Osteocyte (in vitro differentiated cells): ENCODE data around the gene REL. TPM values are rescaled to one million over a fixed set of nuclear protein-coding genes. Genes with fewer than 3 reads are reported as not detected.

ENCODE experiments used
- DNase-seq: peaks from one replicate; pipeline ENCODE4 v3.0.0; 2021; ENCODE audit warnings: mixed read lengths; ENCODE audit not compliant: unreplicated experiment; ENCODE audit errors: extremely low spot score
- H3K27ac Mint-ChIP-seq: one replicate; pipeline ENCODE4 v1.8.0; 2021; ENCODE audit warnings: mild to moderate bottlenecking, mixed read lengths; ENCODE audit not compliant: unreplicated experiment
- H3K27me3 Mint-ChIP-seq: one replicate; pipeline ENCODE4 v1.8.0; 2021; ENCODE audit warnings: mixed read lengths; ENCODE audit not compliant: unreplicated experiment
- H3K36me3 Mint-ChIP-seq: one replicate; pipeline ENCODE4 v1.8.0; 2021; ENCODE audit warnings: mixed read lengths; ENCODE audit not compliant: unreplicated experiment
- H3K4me1 Mint-ChIP-seq: one replicate; pipeline ENCODE4 v1.8.0; 2021; ENCODE audit warnings: mixed read lengths; ENCODE audit not compliant: unreplicated experiment
- H3K4me3 Mint-ChIP-seq: one replicate; pipeline ENCODE4 v1.8.0; 2021; ENCODE audit warnings: mild to moderate bottlenecking, moderate library complexity, mixed read lengths; ENCODE audit not compliant: unreplicated experiment
- H3K9me3 Mint-ChIP-seq: one replicate; pipeline ENCODE4 v1.8.0; 2021; ENCODE audit warnings: mixed read lengths; ENCODE audit not compliant: unreplicated experiment
- total RNA-seq: library from RNA; stranded (reverse); gene quantifications from 2 replicates; pipeline ENCODE4 v1.2.1, GENCODE V29; 2021
- TF ChIP-seq, protein P1 (sequence below): fragments of 200-600 bp; sonication (generic); IDR thresholded peaks from 2 replicates; pipeline ENCODE4 v1.5.0; 2021; ENCODE audit warnings: antibody characterized with exemption, mild to moderate bottlenecking, moderate library complexity

Gene REL
- total RNA-seq, 1 donor from 2014 or later = 7.1 TPM

DNA sequence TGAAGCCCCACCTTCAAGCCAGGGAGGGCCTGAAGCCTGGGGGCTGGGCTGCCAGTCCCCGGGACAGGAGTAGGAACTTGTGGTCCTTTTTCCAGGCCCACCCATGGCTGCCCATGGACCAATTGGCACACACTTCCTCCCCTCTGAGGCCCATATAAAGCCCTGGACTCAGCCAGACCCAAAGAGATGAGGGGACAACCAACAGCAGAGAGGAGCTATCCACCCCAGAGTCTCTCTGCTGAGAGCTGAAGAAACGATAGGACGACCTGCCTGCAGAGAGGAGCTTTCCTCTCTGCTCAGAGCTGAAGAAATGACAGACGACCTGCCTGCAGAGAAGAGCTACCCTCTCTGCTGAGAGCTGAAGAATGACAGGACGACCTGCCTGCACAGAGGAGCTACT lies 92.3 kb downstream of the REL start:
- H3K4me3 Mint-ChIP-seq = no peak overlapping the region
- no peak overlapping the region for H3K27ac Mint-ChIP-seq
- no peaks in the 10 kb centered on the region for H3K27me3 Mint-ChIP-seq
- TF ChIP-seq, protein P1, sequence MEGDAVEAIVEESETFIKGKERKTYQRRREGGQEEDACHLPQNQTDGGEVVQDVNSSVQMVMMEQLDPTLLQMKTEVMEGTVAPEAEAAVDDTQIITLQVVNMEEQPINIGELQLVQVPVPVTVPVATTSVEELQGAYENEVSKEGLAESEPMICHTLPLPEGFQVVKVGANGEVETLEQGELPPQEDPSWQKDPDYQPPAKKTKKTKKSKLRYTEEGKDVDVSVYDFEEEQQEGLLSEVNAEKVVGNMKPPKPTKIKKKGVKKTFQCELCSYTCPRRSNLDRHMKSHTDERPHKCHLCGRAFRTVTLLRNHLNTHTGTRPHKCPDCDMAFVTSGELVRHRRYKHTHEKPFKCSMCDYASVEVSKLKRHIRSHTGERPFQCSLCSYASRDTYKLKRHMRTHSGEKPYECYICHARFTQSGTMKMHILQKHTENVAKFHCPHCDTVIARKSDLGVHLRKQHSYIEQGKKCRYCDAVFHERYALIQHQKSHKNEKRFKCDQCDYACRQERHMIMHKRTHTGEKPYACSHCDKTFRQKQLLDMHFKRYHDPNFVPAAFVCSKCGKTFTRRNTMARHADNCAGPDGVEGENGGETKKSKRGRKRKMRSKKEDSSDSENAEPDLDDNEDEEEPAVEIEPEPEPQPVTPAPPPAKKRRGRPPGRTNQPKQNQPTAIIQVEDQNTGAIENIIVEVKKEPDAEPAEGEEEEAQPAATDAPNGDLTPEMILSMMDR = no peak
- no peaks in the 10 kb centered on the region for H3K9me3 Mint-ChIP-seq
- no peaks in the 10 kb centered on the region for H3K36me3 Mint-ChIP-seq
- H3K4me1 Mint-ChIP-seq = no peaks in the 10 kb centered on the region
- DNase-seq = no peak

DNA sequence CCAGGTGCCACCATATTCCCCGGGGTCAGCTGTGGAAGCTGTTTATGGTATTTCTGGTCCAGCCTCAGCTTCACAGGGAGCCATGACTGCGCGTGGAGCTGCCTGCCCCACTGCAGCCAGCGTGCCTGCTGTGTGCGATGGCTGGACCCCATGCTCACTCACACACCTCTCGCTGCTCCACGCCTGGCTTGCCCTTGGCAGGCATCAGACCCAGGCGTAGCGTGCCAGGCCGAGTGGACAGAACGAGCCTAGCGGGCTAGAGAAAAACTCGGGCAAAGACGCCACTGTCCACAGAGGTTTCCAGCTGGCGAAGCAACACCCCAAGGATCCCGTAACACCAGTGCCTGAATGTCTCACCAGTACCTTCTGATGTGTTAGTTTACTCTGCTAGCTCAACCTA lies 93.3 kb downstream of the REL start:
- no peak for DNase-seq
- no peaks in the 10 kb centered on the region for H3K9me3 Mint-ChIP-seq
- no peaks in the 10 kb centered on the region for H3K27me3 Mint-ChIP-seq
- H3K36me3 Mint-ChIP-seq = no peaks in the 10 kb centered on the region
- TF ChIP-seq, protein P1 = no peak
- H3K27ac Mint-ChIP-seq = no peak overlapping the region
- H3K4me3 Mint-ChIP-seq = no peak overlapping the region
- H3K4me1 Mint-ChIP-seq = no peaks in the 10 kb centered on the region

Other genes with a start within 250 kb of the REL start
- gene PAPOLG, start 125.3 kb upstream of the REL start, total RNA-seq = 15.1 and 17.1 TPM in 2 replicates
- gene PEX13, start 136.1 kb downstream of the REL start, total RNA-seq = 19.6 and 20.3 TPM in 2 replicates
- 6.0 and 7.7 TPM in 2 replicates for gene PUS10, start 136.7 kb downstream of the REL start, total RNA-seq
- gene SANBR, start 184.3 kb downstream of the REL start, total RNA-seq = 11.3 and 11.7 TPM in 2 replicates